Astrocyte (in vitro differentiated cells and primary cell): ENCODE results near the gene MYO7B. TPM values are rescaled to one million over a fixed set of nuclear protein-coding genes. Genes with fewer than 3 reads are reported as not detected.

Experiments
- DNase-seq: peaks from one replicate; pipeline ENCODE4 v3.0.0-alpha.2; 2010; ENCODE audit warnings: low read depth
- FAIRE-seq: peaks from 2 replicates; lab custom pipeline; 2011; peaks lifted over from hg19 to GRCh38; lab: Jason Lieb, UNC
- H2AFZ ChIP-seq: 2 replicates; pipeline ENCODE4 v1.6.0; 2012; ENCODE audit warnings: low read depth, low read length, inconsistent platforms
- H3K27ac ChIP-seq: 2 replicates; pipeline ENCODE4 v1.5.1; 2011; ENCODE audit warnings: low read depth, low read length, inconsistent platforms
- H3K27me3 ChIP-seq: 2 replicates; pipeline ENCODE4 v1.6.0; 2011; ENCODE audit warnings: low read length, inconsistent platforms; ENCODE audit not compliant: insufficient read depth
- H3K36me3 ChIP-seq: 2 replicates; pipeline ENCODE4 v1.5.1; 2011; ENCODE audit warnings: low read length, inconsistent platforms; ENCODE audit not compliant: insufficient read depth
- H3K4me1 ChIP-seq: 2 replicates; pipeline ENCODE4 v1.5.1; 2011; ENCODE audit warnings: low read length, inconsistent platforms; ENCODE audit not compliant: insufficient read depth
- H3K4me2 ChIP-seq: 2 replicates; pipeline ENCODE4 v1.6.0; 2012; ENCODE audit warnings: low read length, inconsistent platforms
- H3K4me3 ChIP-seq: 2 replicates; pipeline ENCODE4 v1.5.1; 2011; ENCODE audit warnings: low read depth, mild to moderate bottlenecking, low read length, inconsistent platforms; ENCODE audit not compliant: insufficient read depth
- H3K79me2 ChIP-seq: 2 replicates; pipeline ENCODE4 v1.6.0; 2012; ENCODE audit warnings: mild to moderate bottlenecking, low read length, inconsistent platforms; ENCODE audit not compliant: insufficient read depth
- H3K9ac ChIP-seq: 2 replicates; pipeline ENCODE4 v1.6.0; 2012; ENCODE audit warnings: mild to moderate bottlenecking, low read length, inconsistent platforms
- H3K9me3 ChIP-seq: 2 replicates; pipeline ENCODE4 v1.5.1; 2012; ENCODE audit warnings: low read depth, mild to moderate bottlenecking, low read length, inconsistent platforms; ENCODE audit not compliant: insufficient read depth
- H4K20me1 ChIP-seq: 2 replicates; pipeline ENCODE4 v1.6.0; 2012; ENCODE audit warnings: low read length, inconsistent platforms; ENCODE audit not compliant: insufficient read depth
- H3K27ac Mint-ChIP-seq: one replicate; pipeline ENCODE4 v1.8.0; 2021; ENCODE audit warnings: mild to moderate bottlenecking, mixed read lengths; ENCODE audit not compliant: unreplicated experiment
- H3K27me3 Mint-ChIP-seq: one replicate; pipeline ENCODE4 v1.8.0; 2021; ENCODE audit warnings: low read depth, mixed read lengths; ENCODE audit not compliant: unreplicated experiment
- H3K36me3 Mint-ChIP-seq: one replicate; pipeline ENCODE4 v1.8.0; 2021; ENCODE audit warnings: low read depth, mixed read lengths; ENCODE audit not compliant: unreplicated experiment
- H3K4me1 Mint-ChIP-seq: one replicate; pipeline ENCODE4 v1.8.0; 2021; ENCODE audit warnings: low read depth, mixed read lengths; ENCODE audit not compliant: unreplicated experiment
- H3K4me3 Mint-ChIP-seq: one replicate; pipeline ENCODE4 v1.8.0; 2021; ENCODE audit warnings: mild to moderate bottlenecking, moderate library complexity, mixed read lengths; ENCODE audit not compliant: unreplicated experiment
- H3K9me3 Mint-ChIP-seq: one replicate; pipeline ENCODE4 v1.8.0; 2021; ENCODE audit warnings: mild to moderate bottlenecking, mixed read lengths; ENCODE audit not compliant: unreplicated experiment
- EZH2 ChIP-seq: IDR thresholded peaks from 2 replicates; pipeline ENCODE4 v1.6.1; 2012; ENCODE audit warnings: mild to moderate bottlenecking, low read length, inconsistent platforms; ENCODE audit not compliant: insufficient read depth
- total RNA-seq: library from RNA; stranded (reverse); gene quantifications from 2 replicates; pipeline ENCODE4 v1.2.1, GENCODE V29; 2021
- TF ChIP-seq, protein P1 (sequence below): IDR thresholded peaks from 2 replicates; pipeline ENCODE4 v1.5.1; 2011; ENCODE audit warnings: low read depth, mild to moderate bottlenecking, inconsistent platforms, low read length, moderate library complexity; ENCODE audit not compliant: insufficient read depth

Gene MYO7B
- total RNA-seq, 1 donor from 2014 or later, result 0.77 TPM

DNA sequence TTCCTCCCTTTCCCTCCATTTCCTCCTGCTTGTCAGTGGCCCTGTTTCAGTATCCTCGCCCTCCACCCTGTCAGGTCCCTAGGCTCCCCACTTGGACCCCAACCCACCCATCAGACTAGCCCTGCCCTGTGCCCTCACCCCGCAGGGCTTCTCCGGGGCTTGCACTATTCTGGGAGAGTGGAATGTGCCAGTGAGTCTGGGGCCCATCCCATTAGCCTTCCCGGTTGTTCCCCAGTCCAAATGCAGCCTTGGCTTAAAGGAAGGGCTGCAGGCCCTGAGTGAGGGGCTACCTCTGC is 45.5 kb downstream of the MYO7B start:
- Mint-ChIP-seq H3K27me3 (peaks cover 41% of the 10 kb centered on the region), H3K4me1 (peaks cover 3% of the 10 kb centered on the region), H3K9me3 (peaks cover 4% of the 10 kb centered on the region), H3K36me3 (peaks cover 5% of the 10 kb centered on the region), H3K27ac (no peak overlapping the region), H3K4me3 (no peak overlapping the region)
- Histone ChIP-seq H3K9me3 (no peaks in the 10 kb centered on the region), H3K36me3 (no peaks in the 10 kb centered on the region), H3K4me3 (no peak overlapping the region), H3K27ac (no peak overlapping the region), H2AFZ (no peak overlapping the region), H3K9ac (no peak overlapping the region), H3K4me2 (no peak overlapping the region), H4K20me1 (no peaks in the 10 kb centered on the region), H3K27me3 (no peaks in the 10 kb centered on the region), H3K79me2 (no peaks in the 10 kb centered on the region), H3K4me1 (peaks cover 4% of the 10 kb centered on the region)
- DNase-seq, result no peak
- FAIRE-seq, result no peak
- TF ChIP-seq EZH2, result no peak
- TF ChIP-seq, protein P1, sequence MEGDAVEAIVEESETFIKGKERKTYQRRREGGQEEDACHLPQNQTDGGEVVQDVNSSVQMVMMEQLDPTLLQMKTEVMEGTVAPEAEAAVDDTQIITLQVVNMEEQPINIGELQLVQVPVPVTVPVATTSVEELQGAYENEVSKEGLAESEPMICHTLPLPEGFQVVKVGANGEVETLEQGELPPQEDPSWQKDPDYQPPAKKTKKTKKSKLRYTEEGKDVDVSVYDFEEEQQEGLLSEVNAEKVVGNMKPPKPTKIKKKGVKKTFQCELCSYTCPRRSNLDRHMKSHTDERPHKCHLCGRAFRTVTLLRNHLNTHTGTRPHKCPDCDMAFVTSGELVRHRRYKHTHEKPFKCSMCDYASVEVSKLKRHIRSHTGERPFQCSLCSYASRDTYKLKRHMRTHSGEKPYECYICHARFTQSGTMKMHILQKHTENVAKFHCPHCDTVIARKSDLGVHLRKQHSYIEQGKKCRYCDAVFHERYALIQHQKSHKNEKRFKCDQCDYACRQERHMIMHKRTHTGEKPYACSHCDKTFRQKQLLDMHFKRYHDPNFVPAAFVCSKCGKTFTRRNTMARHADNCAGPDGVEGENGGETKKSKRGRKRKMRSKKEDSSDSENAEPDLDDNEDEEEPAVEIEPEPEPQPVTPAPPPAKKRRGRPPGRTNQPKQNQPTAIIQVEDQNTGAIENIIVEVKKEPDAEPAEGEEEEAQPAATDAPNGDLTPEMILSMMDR, result no peak

DNA sequence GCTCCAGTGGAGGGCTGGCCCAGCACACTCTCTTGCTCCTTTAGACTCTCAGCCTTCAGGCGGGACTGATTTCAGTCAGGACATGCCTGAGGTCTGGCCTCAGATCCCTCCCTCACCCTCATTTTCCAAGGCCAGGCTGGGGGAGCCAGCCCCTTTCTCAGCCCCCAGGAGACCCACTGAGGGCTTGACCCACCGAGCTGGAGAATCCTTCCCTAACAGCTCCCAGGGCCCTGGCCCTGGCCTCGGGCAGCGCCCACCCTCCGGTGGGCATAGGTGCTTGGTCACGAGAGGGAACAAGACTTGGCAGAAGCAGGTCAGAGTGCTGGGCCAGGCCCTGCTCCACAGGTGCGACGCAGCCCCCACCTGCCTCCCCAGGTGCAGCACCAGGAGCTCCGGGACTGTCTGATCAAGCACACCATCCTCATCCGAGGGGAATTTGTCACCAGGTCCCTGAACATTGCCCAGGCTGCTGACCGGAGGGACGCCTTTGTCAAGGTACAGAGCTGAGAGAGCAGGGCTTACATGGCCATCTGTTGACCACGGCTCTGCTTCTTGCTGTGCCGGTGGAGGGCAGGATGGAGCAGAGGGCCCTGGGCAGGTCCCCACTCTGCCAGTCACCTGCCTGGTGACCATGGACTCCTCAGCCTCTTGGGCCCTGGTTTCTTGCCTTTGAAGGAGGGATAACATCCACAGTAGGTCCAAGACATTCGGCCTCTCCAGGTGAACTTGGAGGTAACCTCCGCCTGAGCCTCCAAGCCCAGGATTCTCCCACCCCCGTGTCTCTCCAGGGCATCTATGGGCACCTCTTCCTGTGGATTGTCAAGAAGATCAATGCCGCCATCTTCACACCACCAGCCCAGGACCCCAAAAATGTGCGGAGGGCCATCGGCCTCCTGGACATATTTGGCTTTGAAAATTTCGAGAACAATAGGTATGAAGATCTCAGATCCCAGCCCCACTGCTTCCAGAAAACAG is 46.3 kb downstream of the MYO7B start:
- Mint-ChIP-seq H3K36me3 (peaks cover 5% of the 10 kb centered on the region), H3K9me3 (peaks cover 4% of the 10 kb centered on the region), H3K4me1 (no peaks in the 10 kb centered on the region), H3K27ac (no peak overlapping the region), H3K4me3 (no peak overlapping the region), H3K27me3 (peaks cover 45% of the 10 kb centered on the region)
- DNase-seq (no peak), FAIRE-seq (no peak)
- H3K4me3 ChIP-seq, result no peak overlapping the region
- no peak overlapping the region for H3K9ac ChIP-seq
- H3K9me3 ChIP-seq, result no peaks in the 10 kb centered on the region
- no peak overlapping the region for H2AFZ ChIP-seq
- no peak overlapping the region for H3K27ac ChIP-seq
- H3K4me1 ChIP-seq, result no peaks in the 10 kb centered on the region
- H3K27me3 ChIP-seq, result no peaks in the 10 kb centered on the region
- no peaks in the 10 kb centered on the region for H3K79me2 ChIP-seq
- no peaks in the 10 kb centered on the region for H4K20me1 ChIP-seq
- TF ChIP-seq, protein P1, result no peak
- TF ChIP-seq EZH2, result no peak
- H3K4me2 ChIP-seq, result no peak overlapping the region
- H3K36me3 ChIP-seq, result no peaks in the 10 kb centered on the region
